Measurements from ENCODE around the gene GDPGP1.

The GDPGP1 gene

GRCh38 chr15:90205050-90205848, 28.8 kb upstream of the GDPGP1 start:
- DNase-seq = no peak

DNA sequence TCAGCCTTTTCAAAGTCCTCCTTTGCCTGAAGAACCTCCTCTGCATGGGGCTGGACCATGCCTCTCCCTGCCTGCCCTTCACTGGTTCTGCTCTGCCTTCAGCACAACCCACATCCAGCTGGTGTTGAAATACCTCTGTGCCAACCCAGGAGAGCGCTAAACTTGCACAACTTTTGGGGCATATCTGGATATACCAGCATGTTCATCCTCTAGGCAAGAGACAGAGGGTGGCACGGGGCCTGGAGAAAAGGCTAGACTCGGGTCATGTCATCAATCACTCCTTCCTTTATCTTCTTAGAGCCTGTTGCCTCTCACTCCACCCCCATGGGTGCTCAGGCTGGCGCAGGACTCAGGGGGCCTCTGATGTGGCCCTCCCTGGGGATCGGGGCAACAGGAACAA, 28.1 kb upstream of the GDPGP1 start:
- no peak for DNase-seq

DNA sequence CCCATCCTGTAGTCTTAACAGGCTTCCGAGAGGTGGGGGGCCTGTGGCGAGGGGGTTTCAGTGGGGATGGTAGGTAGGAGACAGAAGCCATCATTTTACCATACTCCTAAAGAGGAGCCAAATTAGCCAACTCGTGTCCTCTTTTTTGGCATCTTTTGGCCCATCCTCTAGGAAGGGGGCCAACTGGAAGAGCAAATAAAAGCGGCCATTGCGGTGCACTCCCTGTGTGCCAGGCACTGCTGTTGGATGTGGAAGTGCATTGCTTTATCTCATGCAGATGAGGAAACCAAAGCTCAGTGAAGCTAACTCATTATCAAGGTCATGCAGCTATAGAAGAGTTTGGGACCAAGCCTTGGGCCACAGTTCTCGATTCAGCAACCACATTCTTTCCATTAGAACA, 26.8 kb upstream of the GDPGP1 start:
- DNase-seq = no peak

DNA sequence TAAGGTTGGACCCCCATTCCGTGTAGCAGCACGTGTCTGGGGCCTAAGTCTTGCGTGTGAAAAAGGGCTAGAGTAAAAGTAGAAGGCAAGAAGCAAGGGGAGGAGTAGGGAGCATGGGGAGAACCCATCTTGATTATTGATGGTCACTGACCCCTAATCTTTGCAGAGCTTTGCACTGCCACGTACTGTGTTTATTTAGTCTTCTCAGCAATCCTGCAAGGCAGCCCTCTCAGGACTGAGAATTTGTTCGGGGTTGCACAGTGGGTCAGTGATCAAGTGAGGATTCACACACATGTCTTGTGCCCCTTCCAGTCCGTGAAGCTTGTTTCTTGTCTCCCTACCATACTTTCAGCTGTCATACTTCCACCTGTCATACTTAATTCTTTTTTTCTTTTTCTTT, 25.7 kb upstream of the GDPGP1 start:
- no peak for DNase-seq

DNA sequence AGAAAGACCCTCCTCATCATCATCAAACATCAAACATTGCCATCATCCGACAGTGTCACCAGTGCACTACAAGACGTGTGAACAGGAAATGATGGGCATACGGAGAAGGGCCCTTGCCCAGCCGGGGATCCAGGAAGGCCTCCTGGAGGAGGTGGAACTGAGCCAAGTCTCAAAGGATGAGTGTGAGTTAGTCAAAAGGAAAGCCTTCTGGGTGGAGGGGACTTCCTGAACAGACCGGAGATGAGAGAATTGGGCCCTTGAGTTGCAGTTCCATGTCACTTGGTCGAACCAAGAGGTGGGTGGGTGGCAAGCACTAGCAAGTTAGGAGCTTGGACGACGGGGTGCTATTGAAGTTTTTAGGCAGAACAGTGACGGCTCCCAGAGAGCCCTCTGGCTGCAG, 24.4 kb upstream of the GDPGP1 start:
- no peak for DNase-seq

GRCh38 chr15:90210593-90210992, 23.4 kb upstream of the GDPGP1 start:
- DNase-seq = no peak

DNA sequence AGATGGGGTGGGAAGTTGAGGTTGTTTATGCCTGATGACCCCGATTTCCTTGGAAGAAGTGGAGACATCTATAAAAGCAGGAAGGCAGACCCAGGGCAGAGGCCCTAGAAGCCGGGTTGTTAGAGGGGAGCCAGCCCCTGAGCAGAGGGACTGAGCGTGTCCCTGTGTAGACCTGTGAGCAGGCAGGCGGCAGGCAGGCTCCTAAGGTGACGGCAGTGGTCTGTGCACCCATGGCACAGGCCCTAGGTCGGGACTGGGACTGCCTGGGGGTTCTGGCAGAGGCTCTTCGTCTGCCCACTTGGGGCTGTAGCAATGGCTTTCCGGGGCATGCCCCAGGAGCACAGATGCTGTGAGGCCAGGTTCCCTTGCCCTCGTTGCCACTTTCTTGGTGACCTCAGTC, 23.0 kb upstream of the GDPGP1 start:
- no peak for DNase-seq

DNA sequence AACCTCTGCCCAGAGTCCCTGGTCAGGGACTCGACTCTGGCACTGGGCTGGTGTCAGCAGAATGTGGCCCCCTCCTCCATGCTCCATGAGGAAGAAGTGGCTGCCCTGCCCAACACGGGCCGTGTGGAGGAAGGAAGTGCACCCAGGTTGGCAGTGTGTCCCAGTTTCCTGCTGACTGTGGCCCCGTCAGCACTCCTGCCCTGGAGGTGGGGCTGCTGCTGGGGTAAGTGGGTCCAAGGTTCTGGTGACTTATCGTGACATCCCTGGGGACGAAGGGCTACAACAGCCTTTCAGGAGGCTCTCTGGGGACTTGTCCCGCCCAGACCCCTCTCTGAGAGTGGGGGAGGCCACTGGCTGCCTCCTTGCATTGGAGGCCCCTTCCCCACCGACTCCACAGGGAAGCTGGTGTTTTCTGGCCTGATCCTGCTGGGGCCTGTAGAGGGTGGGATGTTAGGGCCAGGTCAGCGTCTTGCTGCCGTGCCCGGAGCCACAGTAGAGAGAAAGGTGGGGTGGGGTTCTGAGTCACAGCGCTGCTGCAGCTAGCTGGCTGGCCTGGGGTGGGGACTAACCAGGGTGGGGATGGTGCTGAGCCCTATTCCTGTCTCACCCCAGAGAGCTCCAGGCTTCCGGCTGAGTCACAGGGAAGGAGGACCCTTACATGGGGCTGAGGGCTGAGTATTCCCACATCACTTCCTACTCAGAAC, 22.4 kb upstream of the GDPGP1 start:
- DNase-seq = no peak

- no peak for DNase-seq
Observed at GRCh38 chr15:90212221-90213098, 21.5 kb upstream of the GDPGP1 start.

GRCh38 chr15:90213122-90213817, 20.7 kb upstream of the GDPGP1 start:
- no peak for DNase-seq

GRCh38 chr15:90213818-90214204, 20.2 kb upstream of the GDPGP1 start:
- DNase-seq = no peak

GRCh38 chr15:90214553-90215196, 19.3 kb upstream of the GDPGP1 start:
- no peak for DNase-seq

DNA sequence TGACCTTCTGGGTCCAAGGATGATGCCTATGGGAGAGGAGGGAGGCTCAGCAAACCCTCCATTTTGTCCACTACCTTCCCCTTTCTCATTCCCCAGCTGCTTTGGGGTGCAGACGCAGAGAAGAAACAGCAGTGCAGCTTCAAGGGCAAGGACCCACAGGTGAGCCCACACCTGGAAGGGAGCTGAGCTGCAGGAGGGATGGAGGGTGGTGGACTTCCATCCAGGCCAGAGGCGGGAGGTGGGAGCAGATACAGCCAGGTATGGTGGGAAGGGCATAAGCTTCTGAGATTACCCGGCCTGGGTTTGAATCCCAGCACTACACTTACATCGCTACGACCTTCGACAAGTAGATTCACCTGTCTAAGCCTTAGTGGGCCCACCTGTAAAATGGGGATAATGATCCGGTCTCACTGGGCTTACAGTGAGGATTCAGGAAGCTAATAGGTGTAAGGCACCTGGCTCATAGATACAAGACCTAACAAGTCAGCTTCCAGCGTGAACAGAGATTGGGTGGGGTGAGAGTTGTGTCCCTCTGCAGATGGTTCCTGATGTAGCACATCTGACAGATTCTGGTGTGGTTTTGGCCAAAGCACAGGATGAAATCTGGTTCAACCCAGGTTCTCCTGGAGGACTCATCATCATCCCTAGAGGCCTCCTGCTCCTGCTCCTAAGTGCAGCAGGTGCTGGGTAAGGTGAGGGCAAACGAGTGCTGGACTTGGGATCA, 16.2 kb upstream of the GDPGP1 start:
- DNase-seq = no peak

DNA sequence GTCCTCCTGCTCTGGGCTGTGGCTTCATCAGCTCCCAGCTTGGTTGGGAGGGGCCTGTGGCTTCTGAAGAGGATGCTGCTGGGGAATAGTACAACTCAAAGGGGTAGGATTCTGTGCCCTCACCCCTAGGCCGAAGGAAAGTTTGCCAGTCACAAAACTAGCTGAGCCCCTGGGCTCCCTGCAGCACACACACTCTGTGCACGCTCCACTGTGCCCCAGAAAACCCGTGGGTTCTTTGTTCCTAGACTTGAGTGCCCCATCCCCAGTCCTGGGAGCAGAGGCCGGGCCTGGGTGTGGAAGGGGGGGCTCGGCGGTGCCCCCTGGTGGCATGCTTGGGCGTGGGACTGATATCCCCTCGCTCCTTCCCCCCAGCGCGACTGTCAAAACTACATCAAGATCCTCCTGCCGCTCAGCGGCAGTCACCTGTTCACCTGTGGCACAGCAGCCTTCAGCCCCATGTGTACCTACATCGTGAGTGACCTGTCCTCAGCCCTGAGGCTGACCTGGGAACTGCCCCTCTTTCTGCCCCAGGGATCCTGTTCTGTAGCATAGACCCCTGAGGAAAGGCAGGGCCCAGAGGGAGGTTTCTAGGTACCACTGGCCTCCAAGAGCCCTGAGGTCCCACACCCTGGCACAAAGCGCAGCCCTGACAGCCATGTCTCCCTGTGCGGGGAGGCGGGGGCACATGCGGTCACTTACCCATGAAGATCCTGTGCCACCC, 14.4 kb upstream of the GDPGP1 start:
- DNase-seq = no peak

DNA sequence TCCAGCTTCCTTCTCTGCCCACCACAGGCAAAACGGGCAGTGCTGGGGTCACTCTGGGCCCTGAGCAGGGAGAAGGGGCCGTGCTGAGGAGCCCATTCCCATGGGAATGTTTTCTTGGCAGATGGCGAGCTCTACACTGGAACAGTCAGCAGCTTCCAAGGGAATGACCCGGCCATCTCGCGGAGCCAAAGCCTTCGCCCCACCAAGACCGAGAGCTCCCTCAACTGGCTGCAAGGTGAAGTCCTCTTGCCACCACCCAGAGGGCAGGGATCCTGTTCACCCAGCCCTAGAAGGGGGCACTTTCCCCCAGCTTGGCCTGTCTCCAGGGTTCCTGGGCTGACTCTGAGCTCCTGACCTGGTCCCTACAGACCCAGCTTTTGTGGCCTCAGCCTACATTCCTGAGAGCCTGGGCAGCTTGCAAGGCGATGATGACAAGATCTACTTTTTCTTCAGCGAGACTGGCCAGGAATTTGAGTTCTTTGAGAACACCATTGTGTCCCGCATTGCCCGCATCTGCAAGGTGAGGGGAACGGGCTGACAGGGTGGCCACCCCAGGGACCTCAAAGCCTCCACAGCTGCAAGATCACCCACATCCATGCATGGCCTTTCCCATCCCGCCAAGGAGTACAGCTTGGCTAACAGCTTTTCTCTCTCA, 12.6 kb upstream of the GDPGP1 start:
- peak; percentile 67 for DNase-seq

DNA sequence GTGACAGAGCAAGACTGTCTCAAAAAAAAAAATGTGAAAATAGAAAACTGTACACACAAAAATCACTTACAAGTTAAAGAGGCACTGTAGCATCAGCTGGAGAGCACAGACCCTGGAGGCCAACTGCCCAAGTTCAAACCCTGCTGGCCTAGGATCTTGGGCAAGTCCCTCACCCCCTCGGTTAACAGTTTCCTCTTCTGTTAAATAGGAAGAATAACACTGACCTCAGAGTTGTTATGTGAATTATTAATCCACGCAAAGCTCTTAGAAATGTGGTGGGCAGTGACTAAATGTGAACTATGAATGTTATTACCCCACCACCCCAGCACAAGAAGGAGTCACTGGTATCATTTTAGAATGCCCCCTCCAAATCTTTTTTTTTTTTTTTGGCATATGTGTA, 11.5 kb upstream of the GDPGP1 start:
- no peak for DNase-seq

- no peak for DNase-seq
Observed at GRCh38 chr15:90223441-90224165, 10.4 kb upstream of the GDPGP1 start.

DNA sequence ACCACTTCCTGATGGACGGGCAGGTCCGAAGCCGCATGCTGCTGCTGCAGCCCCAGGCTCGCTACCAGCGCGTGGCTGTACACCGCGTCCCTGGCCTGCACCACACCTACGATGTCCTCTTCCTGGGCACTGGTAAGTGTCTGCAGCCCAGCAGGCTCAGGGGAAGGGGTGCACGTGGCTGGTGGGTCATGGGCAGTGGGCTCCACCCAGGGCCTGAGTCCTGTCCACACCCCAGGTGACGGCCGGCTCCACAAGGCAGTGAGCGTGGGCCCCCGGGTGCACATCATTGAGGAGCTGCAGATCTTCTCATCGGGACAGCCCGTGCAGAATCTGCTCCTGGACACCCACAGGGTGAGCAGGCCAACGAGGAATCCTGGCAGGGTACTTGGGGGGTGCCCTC, 9.0 kb upstream of the GDPGP1 start:
- no peak for DNase-seq

- DNase-seq = peak; percentile 87
Observed at GRCh38 chr15:90225504-90226234, 8.3 kb upstream of the GDPGP1 start.

Data from NCI-H146 (cell line).